IMR-90 (cell line): ENCODE data around the gene TTLL8. TPM values are rescaled to one million over a fixed set of nuclear protein-coding genes. Genes with fewer than 3 reads are reported as not detected.
A peak's percentile ranks its signal among the peaks of the same experiment; 100 is the strongest.

Experiments
- ATAC-seq: fragments of 200-7000 bp; cut with Tn5 transposase; 2 replicates; pipeline ENCODE4 v1.9.1; 2020; ENCODE audit warnings: low read depth, mild to moderate bottlenecking, moderate library complexity
- BruUV-seq: library from RNA; stranded (reverse); fragments of 400-500 nt; replicated peaks from 2 replicates; lab custom pipeline; 2021; lab: Mats Ljungman, UMichigan
- CTCF ChIA-PET: fragments of 300-600 bp; formaldehyde crosslinking; extraction: SDS; loops from one replicate; lab custom pipeline; 2021; ENCODE audit warnings: antibody characterized with exemption; lab: Yijun Ruan, JAX
- POLR2A ChIA-PET: fragments of 300-600 bp; sonication (Branson Sonifier 250); formaldehyde crosslinking; loops from one replicate; lab custom pipeline; 2022; ENCODE audit warnings: antibody characterized with exemption; ENCODE audit not compliant: unreplicated experiment; lab: Charles Lee
- DNase-seq: peaks from one replicate; pipeline ENCODE4 v3.0.0; 2013
- H2AFZ ChIP-seq: replicated peaks from 2 replicates; pipeline ENCODE3; 2013; ENCODE audit warnings: low read length, mild to moderate bottlenecking; ENCODE audit not compliant: poor library complexity
- H2AK5ac ChIP-seq: 2 replicates; pipeline ENCODE4 v1.6.1; 2013; ENCODE audit warnings: low read depth, low read length, inconsistent platforms
- H2AK9ac ChIP-seq: replicated peaks from 2 replicates; pipeline ENCODE3; 2013; ENCODE audit warnings: mild to moderate bottlenecking, low read depth, low read length, moderate library complexity; ENCODE audit not compliant: poor library complexity
- H2BK120ac ChIP-seq: 2 replicates; pipeline ENCODE4 v1.6.1; 2013; ENCODE audit warnings: low read depth, low read length, inconsistent platforms
- H2BK15ac ChIP-seq: 3 replicates; pipeline ENCODE4 v1.6.1; 2013; ENCODE audit warnings: low read depth, low read length, inconsistent platforms
- H2BK20ac ChIP-seq: 2 replicates; pipeline ENCODE4 v1.6.1; 2013; ENCODE audit warnings: low read depth, mild to moderate bottlenecking, inconsistent platforms, low read length, moderate library complexity
- H2BK5ac ChIP-seq: 2 replicates; pipeline ENCODE4 v1.6.1; 2013; ENCODE audit warnings: mild to moderate bottlenecking, low read depth, low read length, inconsistent platforms; ENCODE audit not compliant: poor library complexity, severe bottlenecking
- H3K14ac ChIP-seq: replicated peaks from 2 replicates; pipeline ENCODE4 v1.6.1; 2013; ENCODE audit warnings: low read depth, low read length, inconsistent platforms
- H3K18ac ChIP-seq: 2 replicates; pipeline ENCODE4 v1.6.1; 2013; ENCODE audit warnings: low read depth, low read length, control low read depth
- H3K23ac ChIP-seq: 2 replicates; pipeline ENCODE4 v1.6.1; 2013; ENCODE audit warnings: low read depth, low read length, inconsistent platforms
- H3K27ac ChIP-seq: 2 replicates; pipeline ENCODE4 v1.5.1; 2013; ENCODE audit warnings: mild to moderate bottlenecking, control low read depth, low read length; ENCODE audit not compliant: insufficient read depth
- H3K27me3 ChIP-seq: 2 replicates; pipeline ENCODE4 v1.6.1; 2013; ENCODE audit warnings: low read length; ENCODE audit not compliant: control insufficient read depth, insufficient read depth
- H3K36me3 ChIP-seq: 2 replicates; pipeline ENCODE4 v1.6.1; 2013; ENCODE audit warnings: low read length, mixed read lengths; ENCODE audit not compliant: control insufficient read depth, insufficient read depth
- H3K4ac ChIP-seq: 2 replicates; pipeline ENCODE4 v1.6.1; 2013; ENCODE audit warnings: low read depth, low read length, inconsistent platforms
- H3K4me1 ChIP-seq: 2 replicates; pipeline ENCODE4 v1.6.1; 2013; ENCODE audit warnings: low read length, mixed read lengths; ENCODE audit not compliant: control insufficient read depth, insufficient read depth
- H3K4me2 ChIP-seq: 2 replicates; pipeline ENCODE4 v1.6.1; 2013; ENCODE audit warnings: low read depth, mild to moderate bottlenecking, control low read depth, low read length, moderate library complexity
- H3K4me3 ChIP-seq: 2 replicates; pipeline ENCODE4 v1.5.1; 2013; ENCODE audit warnings: low read depth, mild to moderate bottlenecking, control low read depth, low read length, moderate library complexity; ENCODE audit not compliant: insufficient read depth
- H3K56ac ChIP-seq: 2 replicates; pipeline ENCODE4 v1.6.1; 2013; ENCODE audit warnings: low read length, inconsistent platforms; ENCODE audit not compliant: insufficient read depth; ENCODE audit errors: extremely low read depth
- H3K79me1 ChIP-seq, 2 experiments: 2 replicates each; pipeline ENCODE4 v1.6.1; 2013; ENCODE audit warnings: low read length in 2 of 2, inconsistent platforms in 1 of 2, low read depth in 1 of 2
- H3K9ac ChIP-seq: 2 replicates; pipeline ENCODE4 v1.6.1; 2013; ENCODE audit warnings: low read depth, low read length, control low read depth
- H3K9me1 ChIP-seq: 2 replicates; pipeline ENCODE4 v1.6.1; 2013; ENCODE audit warnings: low read length, inconsistent platforms; ENCODE audit not compliant: insufficient read depth
- H3K9me3 ChIP-seq: 2 replicates; pipeline ENCODE4 v1.6.1; 2013; ENCODE audit warnings: low read length; ENCODE audit not compliant: control insufficient read depth, insufficient read depth
- H4K20me1 ChIP-seq: 2 replicates; pipeline ENCODE4 v1.6.1; 2013; ENCODE audit warnings: low read length, inconsistent platforms; ENCODE audit not compliant: insufficient read depth
- H4K5ac ChIP-seq: 2 replicates; pipeline ENCODE4 v1.6.1; 2013; ENCODE audit warnings: mild to moderate bottlenecking, low read depth, low read length, control low read depth
- H4K8ac ChIP-seq, 2 experiments: 2 replicates each; pipeline ENCODE4 v1.6.1; 2013; ENCODE audit warnings: low read depth in 2 of 2, low read length in 2 of 2, control low read depth in 1 of 2, inconsistent platforms in 1 of 2
- H4K91ac ChIP-seq: 2 replicates; pipeline ENCODE4 v1.6.1; 2013; ENCODE audit warnings: low read depth, low read length, inconsistent platforms; ENCODE audit not compliant: insufficient read depth
- CEBPB ChIP-seq: IDR thresholded peaks from 2 replicates; pipeline ENCODE4 v1.6.1; 2012; ENCODE audit warnings: low read depth, low read length, improper control_type of control experiment
- MAZ ChIP-seq: IDR thresholded peaks from 2 replicates; pipeline ENCODE4 v1.6.1; 2012; ENCODE audit warnings: low read depth, mild to moderate bottlenecking, low read length, improper control_type of control experiment, moderate library complexity, borderline replicate concordance
- MXI1 ChIP-seq: IDR thresholded peaks from 2 replicates; pipeline ENCODE4 v1.6.1; 2012; ENCODE audit warnings: low read depth, mild to moderate bottlenecking, low read length, moderate library complexity, borderline replicate concordance
- NFE2L2 ChIP-seq: fragments of 150-350 bp; IDR thresholded peaks from 2 replicates; pipeline ENCODE4 v1.6.1; 2016; ENCODE audit warnings: low read depth, mild to moderate bottlenecking, low read length
- WGBS, 2 experiments: methylation state at CpG; one replicate each; pipeline versions ENCODE4 v1.1.5 to v1.1.7; 2013; ENCODE audit warnings: missing lambda C conversion rate in 2 of 2; ENCODE audit not compliant: insufficient read length in 1 of 2; ENCODE audit errors: extremely low coverage in 2 of 2; 5-methylcytosine and 5-hydroxymethylcytosine counted together
- dilution Hi-C: fragments of 300-500 bp; cut with HindIII; formaldehyde crosslinking; loops from one replicate; pipeline ENCODE4 v1.14.3; 2018; ENCODE audit warnings: low sequenced_read_pairs; ENCODE audit not compliant: unreplicated experiment
- in situ Hi-C: fragments of 300-500 bp; cut with MboI; formaldehyde crosslinking; loops from 3 replicates; pipeline ENCODE4 v1.14.3; 2019; ENCODE audit warnings: low sequenced_read_pairs, inconsistent platforms, mixed read lengths
- intact Hi-C: fragments of 100-400 bp; cut with micrococcal nuclease; formaldehyde crosslinking; loops from 2 replicates; pipeline ENCODE4 v1.10.0; 2022
- polyA plus RNA-seq, 3 experiments: library from polyadenylated mRNA; depleted of rRNA; stranded (reverse); fragments of >200 nt; gene quantifications; 2 replicates each; pipeline ENCODE4 v1.2.3, GENCODE V29; 2012; ENCODE audit warnings: low replicate concordance in 1 of 3
- total RNA-seq: library from RNA; depleted of rRNA; stranded (reverse); fragments of >200 nt; gene quantifications from 2 replicates; pipeline ENCODE4 v1.2.3, GENCODE V29; 2012
- TF ChIP-seq, protein P1 (sequence below): conservative IDR thresholded peaks from 2 replicates; pipeline ENCODE4 v1.5.1; 2012; ENCODE audit warnings: mild to moderate bottlenecking, low read depth, low read length, improper control_type of control experiment
- TF ChIP-seq, protein P2 (sequence below): fragments of 150-350 bp; IDR thresholded peaks from 2 replicates; pipeline ENCODE4 v1.6.1; 2016; ENCODE audit warnings: low read depth, mild to moderate bottlenecking, low read length, moderate library complexity, borderline replicate concordance
- TF ChIP-seq, protein P3 (sequence below): fragments of 150-350 bp; IDR thresholded peaks from 2 replicates; pipeline ENCODE4 v1.6.1; 2017; ENCODE audit warnings: mild to moderate bottlenecking, antibody characterized with exemption, low read length, low read depth

TTLL8 gene
- total and polyA plus RNA-seq, 2 of the 4 experiments (the other 2 are of a cell fraction), result not detected

DNA sequence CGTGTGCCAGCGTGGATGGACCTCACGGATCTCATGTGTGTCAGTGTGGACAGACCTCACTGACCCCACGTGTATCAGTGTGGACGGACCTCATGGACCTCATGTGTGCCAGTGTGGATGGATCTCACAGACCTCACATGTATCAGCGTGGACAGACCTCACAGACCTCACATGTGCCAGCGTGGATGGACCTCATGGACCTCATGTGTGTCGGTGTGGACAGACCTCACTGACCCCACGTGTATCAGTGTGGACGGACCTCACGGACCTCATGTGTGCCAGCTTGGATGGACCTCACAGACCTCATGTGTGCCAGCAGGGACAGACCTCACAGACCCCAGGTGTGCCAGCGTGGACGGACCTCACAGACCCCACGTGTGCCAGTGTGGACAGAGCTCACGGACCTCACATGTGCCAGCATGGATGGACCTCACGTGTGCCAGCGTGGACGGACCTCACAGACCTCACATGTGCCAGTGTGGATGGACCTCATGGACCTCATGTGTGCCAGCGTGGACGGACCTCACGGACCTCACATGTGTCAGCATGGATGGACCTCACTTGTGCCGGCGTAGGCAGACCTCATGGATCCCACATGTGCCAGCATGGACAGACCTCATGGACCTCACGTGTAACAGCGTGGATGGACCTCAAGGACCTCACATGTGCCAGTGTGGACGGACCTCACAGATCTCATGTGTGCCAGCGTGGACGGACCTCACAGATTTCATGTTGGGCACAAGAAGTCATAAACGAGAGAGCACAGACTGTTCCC, 18.2 kb downstream of the TTLL8 start:
- Histone ChIP-seq H3K9me1 (no peaks in the 10 kb centered on the region), H4K20me1 (no peaks in the 10 kb centered on the region), H4K8ac (no peak overlapping the region), H3K36me3 (no peaks in the 10 kb centered on the region), H4K91ac (no peak overlapping the region), H2BK15ac (no peak overlapping the region), H2AFZ (no peak overlapping the region), H3K27me3 (peaks cover 28% of the 10 kb centered on the region), H3K14ac (no peak overlapping the region), H3K27ac (no peak overlapping the region), H3K4me1 (no peaks in the 10 kb centered on the region), H3K9ac (no peak overlapping the region), H2BK20ac (no peak overlapping the region), H2AK9ac (peak overlapping the region; percentile 28), H2BK5ac (no peak overlapping the region), H2BK120ac (no peak overlapping the region), H3K9me3 (peaks cover 16% of the 10 kb centered on the region), H3K23ac (no peak overlapping the region), H3K4me2 (no peak overlapping the region), H3K4ac (no peak overlapping the region), H2AK5ac (no peak overlapping the region), H3K18ac (no peak overlapping the region), H3K79me1 (no peaks in the 10 kb centered on the region), H4K5ac (no peak overlapping the region), H3K4me3 (no peak overlapping the region), H3K56ac (no peak overlapping the region)
- CTCF ChIA-PET, result no interaction called here
- no peak for ATAC-seq
- in situ Hi-C loops, result no loop called here
- intact Hi-C loops, result no loop called here
- dilution Hi-C loops, result no loop called here
- no peak for DNase-seq
- no TSS peak for BruUV-seq
- TF ChIP-seq MAZ, result no peak
- TF ChIP-seq, protein P1, sequence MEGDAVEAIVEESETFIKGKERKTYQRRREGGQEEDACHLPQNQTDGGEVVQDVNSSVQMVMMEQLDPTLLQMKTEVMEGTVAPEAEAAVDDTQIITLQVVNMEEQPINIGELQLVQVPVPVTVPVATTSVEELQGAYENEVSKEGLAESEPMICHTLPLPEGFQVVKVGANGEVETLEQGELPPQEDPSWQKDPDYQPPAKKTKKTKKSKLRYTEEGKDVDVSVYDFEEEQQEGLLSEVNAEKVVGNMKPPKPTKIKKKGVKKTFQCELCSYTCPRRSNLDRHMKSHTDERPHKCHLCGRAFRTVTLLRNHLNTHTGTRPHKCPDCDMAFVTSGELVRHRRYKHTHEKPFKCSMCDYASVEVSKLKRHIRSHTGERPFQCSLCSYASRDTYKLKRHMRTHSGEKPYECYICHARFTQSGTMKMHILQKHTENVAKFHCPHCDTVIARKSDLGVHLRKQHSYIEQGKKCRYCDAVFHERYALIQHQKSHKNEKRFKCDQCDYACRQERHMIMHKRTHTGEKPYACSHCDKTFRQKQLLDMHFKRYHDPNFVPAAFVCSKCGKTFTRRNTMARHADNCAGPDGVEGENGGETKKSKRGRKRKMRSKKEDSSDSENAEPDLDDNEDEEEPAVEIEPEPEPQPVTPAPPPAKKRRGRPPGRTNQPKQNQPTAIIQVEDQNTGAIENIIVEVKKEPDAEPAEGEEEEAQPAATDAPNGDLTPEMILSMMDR, result no peak
- TF ChIP-seq CEBPB, result no peak
- TF ChIP-seq, protein P2, sequence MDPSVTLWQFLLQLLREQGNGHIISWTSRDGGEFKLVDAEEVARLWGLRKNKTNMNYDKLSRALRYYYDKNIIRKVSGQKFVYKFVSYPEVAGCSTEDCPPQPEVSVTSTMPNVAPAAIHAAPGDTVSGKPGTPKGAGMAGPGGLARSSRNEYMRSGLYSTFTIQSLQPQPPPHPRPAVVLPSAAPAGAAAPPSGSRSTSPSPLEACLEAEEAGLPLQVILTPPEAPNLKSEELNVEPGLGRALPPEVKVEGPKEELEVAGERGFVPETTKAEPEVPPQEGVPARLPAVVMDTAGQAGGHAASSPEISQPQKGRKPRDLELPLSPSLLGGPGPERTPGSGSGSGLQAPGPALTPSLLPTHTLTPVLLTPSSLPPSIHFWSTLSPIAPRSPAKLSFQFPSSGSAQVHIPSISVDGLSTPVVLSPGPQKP, result no peak
- TF ChIP-seq, protein P3, sequence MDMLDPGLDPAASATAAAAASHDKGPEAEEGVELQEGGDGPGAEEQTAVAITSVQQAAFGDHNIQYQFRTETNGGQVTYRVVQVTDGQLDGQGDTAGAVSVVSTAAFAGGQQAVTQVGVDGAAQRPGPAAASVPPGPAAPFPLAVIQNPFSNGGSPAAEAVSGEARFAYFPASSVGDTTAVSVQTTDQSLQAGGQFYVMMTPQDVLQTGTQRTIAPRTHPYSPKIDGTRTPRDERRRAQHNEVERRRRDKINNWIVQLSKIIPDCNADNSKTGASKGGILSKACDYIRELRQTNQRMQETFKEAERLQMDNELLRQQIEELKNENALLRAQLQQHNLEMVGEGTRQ, result no peak
- TF ChIP-seq NFE2L2, result no peak
- no peak for TF ChIP-seq MXI1
- WGBS, 2 experiments, result 78% methylated on average over 28 of the region's 29 CpGs; no CpG with 5 or more reads in 1 of the 2 experiments
- POLR2A ChIA-PET, result no interaction called here
